Left colon (tissue), 2 donors: Measurements from ENCODE around the gene SHBG. TPM values are rescaled to one million over a fixed set of nuclear protein-coding genes. Genes with fewer than 3 reads are reported as not detected.
"Not testable (repeated sequence)": the region's sequence is repeated elsewhere in the genome, so short reads cannot be mapped to it uniquely, and the experiment has no call there.

Experiments used
- ATAC-seq: fragments of 200-7000 bp; cut with Tn5 transposase; one replicate; pipeline ENCODE4 v1.9.1; 2020; ENCODE audit warnings: mild to moderate bottlenecking, moderate library complexity
- DNase-seq, 2 donors: peaks; one replicate each; pipeline ENCODE4 v3.0.0-alpha.2; 2020
- intact Hi-C, 2 donors: fragments of 100-400 bp; cut with DNase I in 1 of 2; cut with micrococcal nuclease in 1 of 2; formaldehyde crosslinking; loops; one replicate each; pipeline versions ENCODE4 v1.11.2 to v1.14.0; 2022; cut with DNase I, micrococcal nuclease
- total RNA-seq, 2 donors: library from RNA; stranded (reverse); fragmentation: NEBNext Ultra II Directional; extraction: Animal tissue kit (Norgen Biotek cat#: 25700); gene quantifications; one replicate each; pipeline ENCODE4 v1.2.1, GENCODE V29; 2021
- donor health status: DM: no; HTN: no; CAD: no.
- donor health status: DM: yes; HTN: yes; CAD: no.

The SHBG gene
- total RNA-seq, 2 donors from 2014 or later = not detected

- peak in 1 of 2 donors; percentile 48 for DNase-seq
- intact Hi-C loops = loop anchor here in 1 of 2 donors (10.0 kb wide), 1 partner anchor 50 kb away; the partner anchor contains the start of genes TP53 and WRAP53
- ATAC-seq = peak; percentile 45
Measured at GRCh38 chr17:7634384-7634783, 4.4 kb downstream of the SHBG start.

GRCh38 chr17:7636163-7636562, 6.2 kb downstream of the SHBG start:
- DNase-seq (no peak), ATAC-seq (no peak)
- intact Hi-C loops = loop anchor here in 1 of 2 donors (10.0 kb wide), 1 partner anchor 49 kb away; the partner anchor contains the start of genes TP53 and WRAP53

- ATAC-seq = no peak
- intact Hi-C loops = no loop called here
- no peak for DNase-seq
Measured at GRCh38 chr17:7640783-7641182, 10.8 kb downstream of the SHBG start.

GRCh38 chr17:7641635-7642034, 11.7 kb downstream of the SHBG start:
- ATAC-seq, intact Hi-C loops: not testable (repeated sequence)

GRCh38 chr17:7644775-7645174, 14.8 kb downstream of the SHBG start:
- intact Hi-C loops = no loop called here
- ATAC-seq (peak; percentile 34), DNase-seq (no peak)

More at GRCh38 chr17:7641635-7642034, 11.7 kb downstream of the SHBG start:
- DNase-seq = not testable (repeated sequence)

GRCh38 chr17:7646457-7646856, 16.5 kb downstream of the SHBG start:
- intact Hi-C loops = no loop called here
- ATAC-seq = no peak
- no peak for DNase-seq

- intact Hi-C loops = no loop called here
- DNase-seq (no peak), ATAC-seq (no peak)
Measured at GRCh38 chr17:7647018-7647417, 17.1 kb downstream of the SHBG start.

- ATAC-seq (peak; percentile 91), DNase-seq (peak; percentile 65 to 76)
- intact Hi-C loops = no loop called here
Measured at GRCh38 chr17:7650509-7651096, 20.7 kb downstream of the SHBG start, which contains the start of gene ATP1B2. Gene ATP1B2, plus strand, starts transcription at chr17:7650926. Its CDS starts 593 bp downstream, at chr17:7651519.

- ATAC-seq (no peak), DNase-seq (no peak)
- intact Hi-C loops = no loop called here
Measured at GRCh38 chr17:7651097-7651664, 21.2 kb downstream of the SHBG start.

GRCh38 chr17:7651665-7652387, 21.9 kb downstream of the SHBG start:
- DNase-seq = no peak
- ATAC-seq = no peak
- intact Hi-C loops = no loop called here

- no peak for DNase-seq
- ATAC-seq = no peak
- intact Hi-C loops = no loop called here
Measured at GRCh38 chr17:7652388-7653356, 22.7 kb downstream of the SHBG start.

- DNase-seq = no peak
- intact Hi-C loops = no loop called here
- no peak for ATAC-seq
Measured at GRCh38 chr17:7654832-7655540, 25.1 kb downstream of the SHBG start.

GRCh38 chr17:7655541-7655840, 25.6 kb downstream of the SHBG start:
- DNase-seq = no peak
- ATAC-seq = no peak
- intact Hi-C loops = no loop called here

- intact Hi-C loops = no loop called here
- ATAC-seq (no peak), DNase-seq (peak; percentile 16 to 31)
Measured at GRCh38 chr17:7656958-7657609, 27.1 kb downstream of the SHBG start.

GRCh38 chr17:7667656-7668406, 37.9 kb downstream of the SHBG start:
- intact Hi-C loops = no loop called here
- ATAC-seq = no peak
- DNase-seq = no peak

- intact Hi-C loops = no loop called here
- ATAC-seq (no peak), DNase-seq (no peak)
Measured at GRCh38 chr17:7668482-7668881, 38.5 kb downstream of the SHBG start.

GRCh38 chr17:7673239-7673638, 43.3 kb downstream of the SHBG start:
- intact Hi-C loops = no loop called here
- ATAC-seq (peak; percentile 21), DNase-seq (peak in 1 of 2 donors; percentile 32)
